Measurements from ENCODE around the gene PDE4D.

The PDE4D gene

DNA sequence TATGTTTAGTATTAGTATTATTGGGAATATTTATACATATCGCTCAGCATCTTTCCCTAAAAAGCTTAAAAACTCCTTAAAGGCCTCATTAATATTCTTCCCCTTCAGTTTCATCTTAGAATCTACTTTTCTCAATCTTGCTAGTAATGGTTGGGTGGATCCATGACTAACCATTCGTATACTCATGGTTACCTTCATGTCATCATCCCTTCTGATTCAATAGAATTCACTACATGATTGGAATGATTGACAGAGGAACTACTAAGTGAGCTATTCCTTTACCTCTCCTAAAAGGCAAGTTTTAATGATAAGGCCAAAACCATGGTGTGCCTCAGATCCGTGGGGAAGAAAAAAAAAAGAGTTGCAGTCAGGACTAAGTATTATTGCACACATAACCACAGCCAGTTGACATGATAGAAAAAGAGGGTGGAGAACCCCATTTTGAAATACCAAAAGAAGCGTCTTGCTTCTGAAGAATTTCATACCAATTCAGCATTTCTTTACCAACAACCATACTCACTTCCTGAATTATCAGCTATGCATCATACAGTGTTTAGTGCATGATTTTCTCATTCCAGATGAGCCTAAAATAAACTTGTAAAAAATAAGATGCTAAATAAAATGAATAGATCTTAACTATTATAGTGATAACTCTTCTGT, 624.6 kb downstream of the PDE4D start:
- no peak for DNase-seq

DNA sequence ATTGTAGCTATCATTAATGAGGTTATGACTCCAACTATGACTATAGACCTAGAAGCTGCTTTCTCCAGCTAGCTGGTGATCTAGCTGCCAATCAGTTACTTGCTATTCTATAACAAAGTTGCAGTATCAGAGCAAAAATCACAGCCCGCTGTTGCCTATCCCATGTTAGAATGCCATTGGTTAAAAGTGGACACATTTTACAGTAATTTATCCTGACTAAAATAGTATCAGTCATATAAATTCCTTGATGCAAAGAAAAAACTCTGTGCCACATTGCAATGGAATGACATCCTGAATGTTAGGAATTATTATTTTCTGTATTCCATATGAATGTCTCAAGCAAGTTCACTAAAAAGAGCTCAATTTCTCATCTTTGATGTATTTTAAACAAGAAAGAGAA, 626.5 kb downstream of the PDE4D start:
- DNase-seq, result no peak

DNA sequence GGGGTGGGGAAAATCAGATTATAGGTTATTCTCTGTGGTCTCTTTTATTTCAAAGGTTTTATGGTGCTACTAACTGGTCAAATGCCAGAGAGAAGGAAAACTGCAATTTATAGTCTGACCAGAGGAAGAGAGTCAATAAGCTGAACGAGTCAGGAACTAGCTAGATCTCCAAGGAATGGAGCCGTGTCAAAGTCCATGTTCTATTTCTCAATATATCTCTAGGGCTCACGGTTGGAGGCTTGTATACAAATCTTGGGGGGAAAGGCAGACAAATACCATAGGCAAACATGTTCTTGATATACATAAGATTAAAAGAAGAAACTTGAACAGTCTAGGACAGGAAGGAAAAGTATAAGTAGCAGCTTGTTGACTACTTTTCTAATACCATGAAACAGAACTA, 627.1 kb downstream of the PDE4D start:
- DNase-seq, result no peak

- DNase-seq, result peak; percentile 5
Measured at GRCh38 chr5:59264639-59265245, 628.8 kb downstream of the PDE4D start.

DNA sequence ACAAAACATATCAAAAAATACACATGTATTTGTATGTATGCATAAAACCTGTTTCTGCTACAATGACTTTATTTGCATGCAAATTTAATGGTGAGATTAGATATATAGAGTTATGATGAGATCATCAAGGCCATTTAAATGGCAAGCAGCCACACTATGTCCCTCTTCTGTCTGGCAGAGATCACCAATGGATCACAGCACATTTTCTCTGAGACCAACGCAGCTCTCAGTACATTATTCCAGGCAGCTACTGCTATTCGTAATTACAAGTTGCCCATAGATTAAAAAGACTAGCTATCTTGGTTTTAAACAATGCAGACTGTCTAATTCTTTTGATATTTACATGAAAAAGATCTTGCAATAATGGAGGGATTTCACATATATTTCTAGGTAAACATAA, 629.5 kb downstream of the PDE4D start:
- DNase-seq, result no peak

- DNase-seq, result no peak
Measured at GRCh38 chr5:59261969-59262368, 631.6 kb downstream of the PDE4D start.

DNA sequence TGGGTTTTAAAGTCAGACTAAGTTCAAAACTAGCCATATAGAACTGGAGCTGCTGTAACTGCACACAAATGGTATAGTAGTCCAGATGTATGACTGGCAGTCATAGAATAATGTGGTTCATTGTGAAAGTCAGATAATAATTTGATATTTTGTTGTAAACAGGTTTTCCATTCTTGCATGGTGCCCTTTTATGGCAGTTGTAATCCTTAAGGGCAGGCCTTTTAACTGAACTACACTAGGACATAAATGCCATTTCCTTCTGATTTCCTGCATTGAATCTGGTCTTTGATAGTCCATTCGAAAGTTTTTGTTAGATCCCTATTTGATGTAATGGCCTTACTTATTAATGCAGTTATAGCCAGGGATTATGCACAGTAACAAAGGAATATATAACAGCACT, 632.6 kb downstream of the PDE4D start:
- no peak for DNase-seq

GRCh38 chr5:59260200-59260599, 633.3 kb downstream of the PDE4D start:
- no peak for DNase-seq

DNA sequence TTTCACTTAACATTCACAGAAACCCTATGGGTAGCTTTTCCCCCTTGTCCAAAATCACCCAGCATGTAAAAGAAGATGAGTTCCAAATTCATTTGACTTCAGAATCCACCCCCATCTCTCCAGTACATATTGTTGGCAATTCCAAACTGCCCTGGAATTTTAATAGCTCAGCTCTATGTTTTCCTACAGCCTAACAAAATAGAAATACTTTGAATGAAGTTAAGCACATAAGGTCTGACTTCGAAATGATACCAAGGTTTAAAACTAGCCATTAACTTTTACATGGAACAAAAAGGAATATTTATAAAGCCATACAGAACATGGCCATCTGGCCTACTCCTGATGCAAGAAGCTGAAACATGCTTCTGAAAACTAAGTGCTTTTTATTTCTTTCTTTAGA, 634.3 kb downstream of the PDE4D start:
- DNase-seq, result no peak

GRCh38 chr5:59257488-59258400, 635.8 kb downstream of the PDE4D start:
- DNase-seq, result no peak

GRCh38 chr5:59256331-59256730, 637.2 kb downstream of the PDE4D start:
- no peak for DNase-seq

DNA sequence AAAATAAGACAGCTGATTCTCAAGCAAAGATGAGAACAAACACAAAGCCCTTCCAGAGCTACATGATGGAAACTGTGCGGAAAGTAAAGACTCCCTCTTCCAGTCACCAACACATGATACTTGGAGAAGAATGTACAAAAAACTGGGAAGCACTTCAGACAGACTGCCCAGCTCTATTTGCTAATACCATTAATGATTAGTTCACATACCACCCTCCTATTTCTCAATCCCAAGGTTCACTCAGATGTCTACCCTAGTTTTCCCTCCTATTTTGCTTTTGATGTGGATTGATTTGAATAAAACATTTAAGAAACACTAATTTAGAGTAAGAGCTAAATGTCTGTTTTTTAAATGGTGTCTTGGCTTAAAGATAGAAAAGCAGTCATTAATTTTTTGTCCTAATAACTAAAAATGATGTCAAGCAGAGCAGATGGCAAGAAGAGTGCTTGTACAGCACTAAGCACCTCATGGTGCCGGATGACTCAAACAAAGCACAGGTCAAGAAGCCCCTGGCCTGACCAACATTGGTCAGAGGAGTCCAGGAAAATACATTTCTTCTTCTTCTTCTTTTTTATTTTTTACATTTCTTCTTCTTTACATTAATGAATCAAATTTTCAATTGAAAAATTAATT, 639.4 kb downstream of the PDE4D start:
- no peak for DNase-seq

- DNase-seq, result no peak
Measured at GRCh38 chr5:59253625-59254024, 639.9 kb downstream of the PDE4D start.

DNA sequence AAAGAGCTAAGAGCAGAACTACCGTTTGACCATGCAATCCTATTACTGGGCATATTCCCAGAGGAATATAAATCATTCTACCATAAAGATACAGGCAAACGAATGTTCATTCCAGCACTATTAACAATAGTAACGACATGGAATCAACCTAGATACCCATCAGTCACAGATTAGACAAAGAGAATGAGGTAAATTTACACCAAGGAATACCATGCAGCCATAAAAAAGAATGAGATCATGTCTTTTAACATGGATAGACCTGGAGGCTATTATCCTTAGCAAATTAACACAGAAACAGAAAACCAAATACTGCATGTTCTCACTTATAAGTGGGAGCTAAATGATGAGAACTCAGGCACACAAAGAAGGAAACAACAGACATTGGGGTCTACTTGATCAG, 641.9 kb downstream of the PDE4D start:
- DNase-seq, result no peak

DNA sequence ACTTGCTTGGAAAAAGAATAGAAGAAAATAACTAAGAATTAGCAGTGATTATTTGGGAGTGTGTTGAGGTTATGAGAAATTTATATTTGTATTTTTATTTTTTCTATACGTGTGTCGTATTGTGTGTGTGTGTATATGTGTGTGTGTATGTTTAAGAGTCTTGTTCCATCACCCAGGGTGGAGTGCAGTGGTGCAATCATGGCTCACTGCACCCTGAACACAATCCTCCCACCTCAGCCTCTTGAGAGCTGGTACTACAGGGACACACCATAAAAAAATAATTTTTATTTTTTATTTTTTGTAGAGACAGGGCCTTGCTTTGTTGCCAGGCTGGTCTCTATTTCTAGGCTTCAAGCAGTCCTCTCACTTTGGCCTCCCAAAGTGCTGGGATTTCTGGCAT, 643.8 kb downstream of the PDE4D start:
- DNase-seq, result no peak

DNA sequence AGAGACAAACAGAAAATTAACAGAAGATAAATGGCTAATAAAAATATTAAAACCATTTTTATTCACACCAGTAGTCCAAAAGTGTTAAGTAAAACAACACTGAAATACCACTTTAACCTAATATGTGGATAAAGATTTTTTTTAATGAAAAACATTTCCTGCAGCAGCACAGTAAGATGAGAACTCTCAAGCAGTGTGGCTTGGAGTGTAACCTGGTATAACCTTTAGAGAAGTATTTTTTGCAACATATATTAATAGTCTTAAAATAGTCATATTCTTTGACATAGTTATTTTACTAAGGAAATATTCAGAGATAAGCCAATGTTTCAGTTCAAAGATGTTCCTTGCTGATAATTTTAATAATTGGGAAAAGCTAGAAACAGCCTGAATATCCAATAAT, 644.4 kb downstream of the PDE4D start:
- DNase-seq, result no peak

- DNase-seq, result no peak
Measured at GRCh38 chr5:59246882-59247281, 646.6 kb downstream of the PDE4D start.

- peak; percentile 70 for DNase-seq
Measured at GRCh38 chr5:59246145-59246869, 647.2 kb downstream of the PDE4D start.

DNA sequence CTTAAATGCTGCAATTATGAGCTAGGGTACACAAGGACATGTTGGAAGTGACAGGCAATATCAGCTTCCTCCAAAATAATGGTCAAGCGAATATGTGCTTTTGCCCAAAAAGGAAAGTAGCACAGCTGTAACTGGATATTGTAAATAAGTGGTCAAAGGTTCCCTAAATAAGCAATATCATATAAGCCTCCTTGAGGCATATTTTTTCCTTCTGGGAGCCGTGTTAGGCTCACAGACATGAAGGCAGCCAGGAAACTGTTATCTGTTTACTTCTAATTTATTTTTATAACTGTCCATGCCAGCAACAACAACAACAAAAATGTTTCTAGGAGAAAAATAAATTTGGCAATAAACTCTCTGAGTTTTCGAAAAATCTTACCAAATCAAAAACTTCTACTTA, 648.3 kb downstream of the PDE4D start:
- DNase-seq, result no peak

GRCh38 chr5:59241552-59241951, 652.0 kb downstream of the PDE4D start:
- DNase-seq, result no peak

DNA sequence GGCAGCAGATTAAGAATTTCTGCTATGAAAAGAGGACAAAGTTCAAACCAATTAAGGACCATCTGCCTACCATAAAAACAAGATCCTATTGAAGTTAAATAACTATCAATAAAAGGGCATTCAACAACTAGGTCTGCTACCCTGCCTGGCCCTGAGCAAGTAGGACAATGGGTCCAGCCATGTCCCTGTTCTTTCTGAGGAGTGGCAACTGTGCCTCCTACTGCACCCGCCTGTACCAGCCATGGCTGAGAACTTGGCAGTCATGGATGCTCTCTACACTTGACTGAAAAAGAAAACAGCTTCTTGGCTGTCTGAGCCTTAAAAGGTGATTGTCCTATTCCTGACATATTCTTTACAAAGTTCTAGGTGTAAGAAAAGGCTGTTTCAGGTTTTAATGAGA, 652.4 kb downstream of the PDE4D start:
- DNase-seq, result no peak

DNA sequence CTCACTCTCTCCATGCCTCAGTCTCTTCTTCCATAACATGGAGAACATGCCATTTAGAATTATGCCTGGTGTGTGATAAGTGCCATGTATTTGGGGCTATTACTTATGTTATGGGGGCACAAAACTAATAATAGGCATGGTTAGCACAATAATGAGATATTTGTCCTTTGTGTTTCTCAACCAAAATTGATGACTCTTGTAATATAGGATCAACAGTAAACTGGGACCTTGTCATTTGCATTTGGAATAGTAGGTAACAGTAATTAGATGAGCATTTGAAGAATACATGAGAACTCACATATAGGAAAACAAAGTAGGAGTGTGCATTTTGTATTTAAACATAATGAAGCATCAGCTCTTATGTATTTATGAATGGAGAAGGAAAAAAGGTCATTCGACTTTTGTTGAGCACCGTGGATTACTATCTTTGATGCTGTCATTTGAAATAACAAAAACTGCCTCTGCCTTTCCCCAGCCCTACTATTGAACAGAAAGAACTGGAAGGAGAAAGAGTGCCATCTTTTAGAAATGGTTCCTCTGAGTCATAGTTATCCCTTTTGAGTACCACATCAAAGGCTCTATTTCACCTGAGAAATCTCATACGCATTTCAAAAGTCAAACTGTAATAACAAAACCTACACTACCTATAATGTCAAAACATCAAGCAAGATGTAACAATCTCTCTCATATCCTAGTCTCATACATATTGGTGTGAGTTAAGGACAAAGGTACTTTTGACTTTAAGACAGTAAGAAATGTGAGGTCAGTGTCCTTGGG, 655.2 kb downstream of the PDE4D start:
- DNase-seq, result no peak
